Subcutaneous adipose tissue (tissue), 4 donors: Measurements from ENCODE around the gene RAD52. TPM values are rescaled to one million over a fixed set of nuclear protein-coding genes. Genes with fewer than 3 reads are reported as not detected.

Source experiments
- CTCF ChIP-seq: fragments of 450-650 bp; IDR thresholded peaks from one replicate; pipeline ENCODE4 v1.5.1; 2016; ENCODE audit warnings: low read depth, mild to moderate bottlenecking, control low read depth, antibody characterized with exemption, moderate library complexity
- total RNA-seq, 4 donors: library from RNA; depleted of rRNA; stranded (reverse); fragments of >200 nt; gene quantifications; one replicate each; pipeline ENCODE4 v1.1.0, GENCODE V29; 2016

The RAD52 gene
- total RNA-seq, result 10 to 100 TPM in 3 of 4 donors, 1 to 10 TPM in 1; 9.0 to 19.1 (median 13.1) TPM

DNA sequence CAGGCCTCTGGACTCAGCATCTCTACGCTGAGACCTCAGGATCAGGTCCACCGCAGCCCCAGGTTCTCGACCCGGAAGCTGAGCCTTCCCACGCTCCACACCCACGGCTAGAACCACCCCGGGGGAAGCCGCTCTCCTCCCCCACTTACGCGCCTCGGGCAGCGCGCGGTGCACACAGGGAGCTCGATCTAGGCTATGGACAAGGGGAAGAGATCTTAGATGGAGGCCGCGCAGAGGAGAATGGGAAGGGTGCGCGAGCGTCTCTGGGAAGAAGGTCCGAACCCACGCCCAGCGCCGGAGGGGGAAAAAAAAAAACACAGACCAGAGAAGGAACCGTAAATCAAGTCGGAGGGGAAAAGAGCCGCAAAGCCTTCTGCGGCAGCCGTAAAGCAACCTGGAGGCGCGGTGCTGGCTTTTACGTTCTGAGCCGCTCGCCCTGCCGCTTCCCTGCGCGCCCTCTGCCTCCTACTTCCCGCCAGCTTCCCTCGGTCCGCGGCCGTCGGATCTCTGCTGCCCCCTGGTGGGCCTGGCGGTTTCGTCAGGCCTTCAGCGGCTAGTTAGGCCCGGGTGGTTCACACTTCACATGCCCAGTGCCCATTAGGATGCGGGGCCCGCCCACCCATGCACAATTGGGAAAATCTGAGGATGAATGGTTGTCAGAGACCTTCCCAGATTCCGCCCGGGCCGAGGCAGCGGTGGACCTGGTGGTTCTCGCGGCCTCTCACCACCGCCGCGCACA is at the start of gene RAD52:
Gene RAD52 (minus strand): TSS at position 242 of the 739 bp plus-strand sequence. CDS start 16,636 bp downstream, outside the sequence.
- TF ChIP-seq CTCF, result peak; percentile 48

DNA sequence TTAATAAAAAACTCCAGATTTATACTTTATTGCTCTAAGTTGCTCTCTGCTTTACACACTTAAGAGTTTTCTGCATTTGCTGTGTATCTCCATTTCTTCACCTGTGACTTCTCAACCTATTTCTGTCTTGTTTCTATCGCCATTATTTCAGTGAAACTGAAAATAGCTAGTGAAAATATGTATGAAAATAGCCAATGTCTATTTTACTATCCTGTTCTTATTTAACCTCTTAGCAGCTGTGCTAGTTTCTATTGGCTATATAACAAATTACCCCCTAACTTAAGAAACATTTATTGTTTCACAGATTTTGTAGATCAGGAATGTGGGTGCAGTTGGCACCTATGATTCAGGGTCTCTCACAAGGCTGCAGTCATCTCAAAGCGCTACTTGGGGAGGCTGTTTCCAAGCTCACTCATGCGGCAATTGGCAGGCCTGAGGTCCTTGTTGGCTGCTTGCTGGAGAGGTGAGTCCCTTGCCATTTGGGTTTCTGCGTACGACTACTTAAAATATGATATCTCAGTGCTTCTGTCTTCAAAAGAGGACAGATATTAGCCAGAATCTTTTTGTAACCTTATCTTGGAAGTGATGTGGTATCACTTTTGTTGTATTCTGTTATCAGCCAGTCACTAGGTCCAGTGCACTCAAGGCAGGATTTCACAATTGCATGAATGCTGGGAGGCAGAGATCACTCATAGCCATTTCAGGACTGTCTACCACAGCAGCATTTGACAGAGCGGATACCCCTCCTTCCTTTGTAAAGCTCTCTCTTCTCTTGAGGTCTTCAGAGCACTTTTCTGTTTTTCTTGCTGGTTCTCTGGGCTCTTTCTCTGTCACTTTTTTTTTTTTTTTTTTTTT is 48.8 kb upstream of the RAD52 start:
- no peak for TF ChIP-seq CTCF

DNA sequence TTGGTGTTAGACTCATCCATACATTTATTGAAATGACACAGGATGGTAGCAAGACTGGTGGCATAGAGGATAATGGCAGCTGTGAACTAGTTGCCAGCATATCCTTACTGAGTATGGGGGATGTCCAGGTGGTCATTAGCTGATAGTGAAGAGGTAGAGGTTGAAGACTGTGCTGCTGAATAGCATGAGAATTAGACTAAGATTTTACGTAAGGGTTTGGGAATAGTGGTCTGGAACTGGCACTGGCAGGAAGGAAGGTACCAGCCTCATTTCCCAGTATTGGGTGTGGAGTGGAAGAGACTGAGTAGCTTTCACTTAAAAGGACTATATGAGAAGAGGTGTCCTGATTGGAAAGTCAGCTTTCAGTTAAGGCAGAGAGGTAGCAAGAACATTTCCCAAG is 48.0 kb upstream of the RAD52 start:
- no peak for TF ChIP-seq CTCF

DNA sequence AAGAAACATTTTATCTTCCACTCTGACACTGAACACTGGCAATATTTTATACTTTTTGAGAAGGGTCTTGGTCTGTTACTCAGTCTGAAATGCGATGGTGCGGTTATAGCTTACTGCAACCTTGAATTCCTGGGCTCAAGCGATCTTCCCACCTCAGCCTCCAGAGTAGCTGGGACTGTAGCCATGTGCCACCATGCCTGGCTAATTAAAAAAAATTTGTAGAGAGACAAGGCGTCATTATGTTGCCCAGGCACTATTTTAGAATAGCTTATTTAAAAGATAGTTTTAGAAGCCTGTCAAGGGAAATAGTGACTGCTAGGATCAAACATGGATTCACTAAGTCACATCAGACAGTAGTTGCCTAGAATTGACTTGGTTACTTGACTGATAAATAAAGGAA is 47.4 kb upstream of the RAD52 start:
- no peak for TF ChIP-seq CTCF

DNA sequence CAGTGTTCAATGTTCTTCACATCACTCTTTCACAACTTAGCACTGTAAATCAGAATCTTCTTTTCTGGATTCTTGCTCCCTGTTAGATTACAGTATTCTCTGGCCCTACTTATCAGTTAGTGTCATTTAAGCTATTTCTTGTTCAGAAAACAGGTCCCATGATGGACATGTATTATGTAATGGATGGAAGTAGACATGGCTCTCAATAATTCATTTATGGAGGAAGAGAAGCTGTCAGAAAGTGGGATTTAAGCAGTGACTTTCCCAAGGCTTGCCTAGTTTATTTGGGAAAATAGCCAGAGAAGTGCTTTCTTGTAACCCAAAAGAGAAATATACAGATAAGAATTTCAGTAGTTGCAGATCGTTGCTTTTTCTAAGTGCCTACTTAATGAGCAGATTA is 43.2 kb upstream of the RAD52 start:
- no peak for TF ChIP-seq CTCF

- no peak for TF ChIP-seq CTCF
These were observed 42.1 kb upstream of the RAD52 start for GRCh38 chr12:991350-992333.
